Adrenal gland (tissue), 5 donors: Measurements from ENCODE around the gene SHISA7.

ENCODE experiments used
- POLR2A ChIP-seq, 2 donors: fragments of 450-650 bp; IDR thresholded peaks; one replicate each; pipeline ENCODE4 v1.6.1; 2017; ENCODE audit warnings: antibody characterized with exemption in 2 of 2, mild to moderate bottlenecking in 2 of 2, moderate library complexity in 1 of 2
- TF ChIP-seq, protein P1 (sequence below), 6 experiments: fragments of 450-650 bp in 4 of 6; fragments of 200-600 bp in 2 of 6; sonication (generic) in 1 of 6; IDR thresholded peaks; 1 replicate in 5 of 6; 2 replicates in 1 of 6; pipeline versions ENCODE4 v1.5.1 to v1.8.0; 2016 to 2021; ENCODE audit warnings: antibody characterized with exemption in 6 of 6, mild to moderate bottlenecking in 2 of 6, moderate library complexity in 1 of 6
- donor health status: DM: no; HTN: no; CAD: no.

- TF ChIP-seq, protein P1, sequence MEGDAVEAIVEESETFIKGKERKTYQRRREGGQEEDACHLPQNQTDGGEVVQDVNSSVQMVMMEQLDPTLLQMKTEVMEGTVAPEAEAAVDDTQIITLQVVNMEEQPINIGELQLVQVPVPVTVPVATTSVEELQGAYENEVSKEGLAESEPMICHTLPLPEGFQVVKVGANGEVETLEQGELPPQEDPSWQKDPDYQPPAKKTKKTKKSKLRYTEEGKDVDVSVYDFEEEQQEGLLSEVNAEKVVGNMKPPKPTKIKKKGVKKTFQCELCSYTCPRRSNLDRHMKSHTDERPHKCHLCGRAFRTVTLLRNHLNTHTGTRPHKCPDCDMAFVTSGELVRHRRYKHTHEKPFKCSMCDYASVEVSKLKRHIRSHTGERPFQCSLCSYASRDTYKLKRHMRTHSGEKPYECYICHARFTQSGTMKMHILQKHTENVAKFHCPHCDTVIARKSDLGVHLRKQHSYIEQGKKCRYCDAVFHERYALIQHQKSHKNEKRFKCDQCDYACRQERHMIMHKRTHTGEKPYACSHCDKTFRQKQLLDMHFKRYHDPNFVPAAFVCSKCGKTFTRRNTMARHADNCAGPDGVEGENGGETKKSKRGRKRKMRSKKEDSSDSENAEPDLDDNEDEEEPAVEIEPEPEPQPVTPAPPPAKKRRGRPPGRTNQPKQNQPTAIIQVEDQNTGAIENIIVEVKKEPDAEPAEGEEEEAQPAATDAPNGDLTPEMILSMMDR (IDR thresholded peaks at IDR 0.05) = no peak
- no peak for TF ChIP-seq POLR2A (IDR thresholded peaks at IDR 0.05)
Measured at GRCh38 chr19:55405638-55406037, 37.5 kb downstream of the SHISA7 start.
